ENCODE measurements around the gene ZMYND10. TPM values are rescaled to one million over a fixed set of nuclear protein-coding genes. Genes with fewer than 3 reads are reported as not detected.

ZMYND10 gene
- total RNA-seq, 2 experiments from 2014 or later, result 1.7 to 2.8 TPM

- POLR2A ChIA-PET, result interaction anchor here (0.6 kb wide), 1 partner anchor 78 kb away, joined by 5 read pairs; no protein-coding TSS in a partner anchor
- no TSS peak for BruUV-seq (replicated peaks)
Measured at GRCh38 chr3:50392101-50392715, 46.7 kb upstream of the ZMYND10 start.

DNA sequence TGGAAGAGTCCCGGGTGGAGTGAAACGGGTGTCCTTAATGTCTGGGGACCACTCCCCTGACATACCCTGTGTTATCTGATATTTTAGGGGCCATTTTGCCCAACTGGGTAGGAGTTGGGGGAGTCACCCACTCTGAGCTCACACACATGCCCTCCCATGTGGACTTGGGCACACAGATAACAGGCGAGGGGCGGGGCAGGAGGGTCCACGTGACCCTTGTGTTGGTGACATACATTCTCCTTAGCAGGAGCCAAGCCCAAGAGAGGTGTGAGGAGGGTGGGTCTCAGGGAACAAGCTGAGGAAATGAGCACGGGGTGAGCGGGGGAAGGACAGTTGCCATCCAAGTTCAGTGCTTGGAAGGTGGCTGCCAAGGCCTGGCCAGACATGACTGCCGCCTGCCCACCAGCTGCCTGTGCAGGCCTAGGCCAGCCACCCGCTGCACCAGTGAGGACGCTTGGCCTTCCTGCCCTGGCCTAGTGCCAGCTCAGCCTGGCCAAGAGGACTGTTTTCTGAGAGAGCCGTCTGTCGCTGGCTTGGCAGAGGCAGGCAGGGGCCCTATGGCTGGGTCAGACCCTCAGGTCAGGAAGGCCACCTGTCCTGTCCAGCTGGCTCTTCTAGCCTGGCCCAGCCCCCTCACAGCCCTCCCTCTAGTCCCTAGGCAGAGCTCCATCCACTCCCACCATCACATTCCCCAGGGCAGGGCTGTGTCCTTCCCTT, 45.1 kb upstream of the ZMYND10 start:
- Histone ChIP-seq H3K4me2 (ENCODE audit: low read length) (no peak overlapping the region), H3K9me3 (ENCODE audit: low read length) (no peaks in the 10 kb centered on the region), H2AFZ (ENCODE audit: low read length) (no peak overlapping the region), H3K36me3 (ENCODE audit: insufficient read depth, low read length) (no peaks in the 10 kb centered on the region), H3K9me2 (ENCODE audit: insufficient read depth, low read length) (no peaks in the 10 kb centered on the region), H3K4me3 (ENCODE audit: low read depth, low read length, poor library complexity, severe bottlenecking) (no peak overlapping the region), H3K4me1 (ENCODE audit: insufficient read depth, low read length, poor library complexity, severe bottlenecking) (no peaks in the 10 kb centered on the region), H4K20me1 (ENCODE audit: insufficient read depth, low read length) (no peaks in the 10 kb centered on the region), H3K79me2 (ENCODE audit: insufficient read depth, low read depth, low read length) (no peaks in the 10 kb centered on the region), H3K27ac (ENCODE audit: low read depth, low read length, poor library complexity, severe bottlenecking) (no peak overlapping the region)
- BruUV-seq (replicated peaks), result no TSS peak
- ChIA-PET CTCF (ENCODE audit: unreplicated experiment) (no interaction called here), POLR2A (no interaction called here)
- TF ChIP-seq, protein P1, sequence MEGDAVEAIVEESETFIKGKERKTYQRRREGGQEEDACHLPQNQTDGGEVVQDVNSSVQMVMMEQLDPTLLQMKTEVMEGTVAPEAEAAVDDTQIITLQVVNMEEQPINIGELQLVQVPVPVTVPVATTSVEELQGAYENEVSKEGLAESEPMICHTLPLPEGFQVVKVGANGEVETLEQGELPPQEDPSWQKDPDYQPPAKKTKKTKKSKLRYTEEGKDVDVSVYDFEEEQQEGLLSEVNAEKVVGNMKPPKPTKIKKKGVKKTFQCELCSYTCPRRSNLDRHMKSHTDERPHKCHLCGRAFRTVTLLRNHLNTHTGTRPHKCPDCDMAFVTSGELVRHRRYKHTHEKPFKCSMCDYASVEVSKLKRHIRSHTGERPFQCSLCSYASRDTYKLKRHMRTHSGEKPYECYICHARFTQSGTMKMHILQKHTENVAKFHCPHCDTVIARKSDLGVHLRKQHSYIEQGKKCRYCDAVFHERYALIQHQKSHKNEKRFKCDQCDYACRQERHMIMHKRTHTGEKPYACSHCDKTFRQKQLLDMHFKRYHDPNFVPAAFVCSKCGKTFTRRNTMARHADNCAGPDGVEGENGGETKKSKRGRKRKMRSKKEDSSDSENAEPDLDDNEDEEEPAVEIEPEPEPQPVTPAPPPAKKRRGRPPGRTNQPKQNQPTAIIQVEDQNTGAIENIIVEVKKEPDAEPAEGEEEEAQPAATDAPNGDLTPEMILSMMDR (conservative IDR thresholded peaks at IDR 0.05; ENCODE audit: low read length), result no peak
- TF ChIP-seq EZH2phosphoT487 (IDR thresholded peaks at IDR 0.05; ENCODE audit: borderline replicate concordance, low read depth, low read length), result no peak
- intact Hi-C loops (cut with micrococcal nuclease; ENCODE audit: unreplicated experiment), result no loop called here
- DNase-seq (ENCODE audit: low spot score), result no peak

More at GRCh38 chr3:50392101-50392715, 46.7 kb upstream of the ZMYND10 start:
- Histone ChIP-seq H3K4me3 (ENCODE audit: low read depth, low read length, poor library complexity, severe bottlenecking) (no peak overlapping the region), H3K4me2 (ENCODE audit: low read length) (no peak overlapping the region), H3K27ac (ENCODE audit: low read depth, low read length, poor library complexity, severe bottlenecking) (no peak overlapping the region), H3K9me3 (ENCODE audit: low read length) (no peaks in the 10 kb centered on the region), H4K20me1 (ENCODE audit: insufficient read depth, low read length) (no peaks in the 10 kb centered on the region), H2AFZ (ENCODE audit: low read length) (no peak overlapping the region), H3K36me3 (ENCODE audit: insufficient read depth, low read length) (no peaks in the 10 kb centered on the region), H3K79me2 (ENCODE audit: insufficient read depth, low read depth, low read length) (no peaks in the 10 kb centered on the region), H3K4me1 (ENCODE audit: insufficient read depth, low read length, poor library complexity, severe bottlenecking) (no peaks in the 10 kb centered on the region), H3K9me2 (ENCODE audit: insufficient read depth, low read length) (no peaks in the 10 kb centered on the region)
- CTCF ChIA-PET (ENCODE audit: unreplicated experiment), result interaction anchor here (1.1 kb wide), 1 partner anchor 13 kb away, joined by 3 read pairs; no protein-coding TSS in a partner anchor
- intact Hi-C loops (cut with micrococcal nuclease; ENCODE audit: unreplicated experiment), result no loop called here
- TF ChIP-seq, protein P1 (conservative IDR thresholded peaks at IDR 0.05; ENCODE audit: low read length), result no peak
- TF ChIP-seq EZH2phosphoT487 (IDR thresholded peaks at IDR 0.05; ENCODE audit: borderline replicate concordance, low read depth, low read length), result no peak
- DNase-seq (ENCODE audit: low spot score), result no peak

- BruUV-seq (replicated peaks), result no TSS peak
- no peak overlapping the region for H3K4me2 ChIP-seq (ENCODE audit: low read length)
- no peaks in the 10 kb centered on the region for H4K20me1 ChIP-seq (ENCODE audit: insufficient read depth, low read length)
- intact Hi-C loops (cut with micrococcal nuclease; ENCODE audit: unreplicated experiment), result no loop called here
- no peak overlapping the region for H3K27ac ChIP-seq (ENCODE audit: low read depth, low read length, poor library complexity, severe bottlenecking)
- ChIA-PET POLR2A (no interaction called here), CTCF (ENCODE audit: unreplicated experiment) (interaction anchor here (0.6 kb wide), 1 partner anchor 40 kb away, joined by 8 read pairs; no protein-coding TSS in a partner anchor)
- no peak for TF ChIP-seq EZH2phosphoT487 (IDR thresholded peaks at IDR 0.05; ENCODE audit: borderline replicate concordance, low read depth, low read length)
- TF ChIP-seq, protein P1 (conservative IDR thresholded peaks at IDR 0.05; ENCODE audit: low read length), result no peak
- H3K9me2 ChIP-seq (ENCODE audit: insufficient read depth, low read length), result no peaks in the 10 kb centered on the region
- no peaks in the 10 kb centered on the region for H3K9me3 ChIP-seq (ENCODE audit: low read length)
- no peaks in the 10 kb centered on the region for H3K36me3 ChIP-seq (ENCODE audit: insufficient read depth, low read length)
- no peak for DNase-seq (ENCODE audit: low spot score)
- H3K4me3 ChIP-seq (ENCODE audit: low read depth, low read length, poor library complexity, severe bottlenecking), result no peak overlapping the region
- no peaks in the 10 kb centered on the region for H3K4me1 ChIP-seq (ENCODE audit: insufficient read depth, low read length, poor library complexity, severe bottlenecking)
- H2AFZ ChIP-seq (ENCODE audit: low read length), result no peak overlapping the region
- H3K79me2 ChIP-seq (ENCODE audit: insufficient read depth, low read depth, low read length), result no peaks in the 10 kb centered on the region
Measured at GRCh38 chr3:50389414-50389767, 43.9 kb upstream of the ZMYND10 start.

Data from OCI-LY7 (cell line).